ENCODE results near the gene ATE1. TPM values are rescaled to one million over a fixed set of nuclear protein-coding genes. Genes with fewer than 3 reads are reported as not detected.

ATE1 gene
- total RNA-seq, 1 donor from 2014 or later, result 22.6 TPM

- DNase-seq (ENCODE audit: low read depth), result no peak
- TF ChIP-seq EZH2 (IDR thresholded peaks at IDR 0.05; ENCODE audit: insufficient read depth, low read length), result no peak
- no peak for TF ChIP-seq CTCF (IDR thresholded peaks at IDR 0.05; ENCODE audit: insufficient read depth, low read depth, low read length)
- H3K27me3 Mint-ChIP-seq (ENCODE audit: low read depth, unreplicated experiment), result no peaks in the 10 kb centered on the region
- Histone ChIP-seq H3K36me3 (ENCODE audit: insufficient read depth, low read length) (no peaks in the 10 kb centered on the region), H2AFZ (ENCODE audit: low read depth, low read length) (no peak overlapping the region), H3K79me2 (ENCODE audit: insufficient read depth, low read length) (no peaks in the 10 kb centered on the region), H3K4me1 (ENCODE audit: insufficient read depth, low read length) (peaks cover 3% of the 10 kb centered on the region), H3K27me3 (ENCODE audit: insufficient read depth, low read length) (no peaks in the 10 kb centered on the region), H3K9me3 (ENCODE audit: insufficient read depth, low read depth, low read length) (no peaks in the 10 kb centered on the region), H3K4me3 (ENCODE audit: insufficient read depth, low read depth, low read length) (no peak overlapping the region), H3K27ac (ENCODE audit: low read depth, low read length) (no peak overlapping the region), H3K9ac (ENCODE audit: low read length) (no peak overlapping the region), H3K4me2 (ENCODE audit: low read length) (no peak overlapping the region), H4K20me1 (ENCODE audit: insufficient read depth, low read length) (peaks cover 4% of the 10 kb centered on the region)
- H3K9me3 Mint-ChIP-seq (ENCODE audit: unreplicated experiment), result no peaks in the 10 kb centered on the region
- H3K27ac Mint-ChIP-seq (ENCODE audit: unreplicated experiment), result no peak overlapping the region
- no peaks in the 10 kb centered on the region for H3K4me1 Mint-ChIP-seq (ENCODE audit: low read depth, unreplicated experiment)
- H3K4me3 Mint-ChIP-seq (ENCODE audit: unreplicated experiment), result no peak overlapping the region
- H3K36me3 Mint-ChIP-seq (ENCODE audit: low read depth, unreplicated experiment), result peaks cover 2% of the 10 kb centered on the region
- no peak for FAIRE-seq
These were observed 114.0 kb downstream of the ATE1 start for GRCh38 chr10:121813857-121814256.

GRCh38 chr10:121813211-121813815, 114.5 kb downstream of the ATE1 start:
- FAIRE-seq (no peak), DNase-seq (ENCODE audit: low read depth) (no peak)
- no peaks in the 10 kb centered on the region for H3K36me3 ChIP-seq (ENCODE audit: insufficient read depth, low read length)
- H3K4me3 ChIP-seq (ENCODE audit: insufficient read depth, low read depth, low read length), result no peak overlapping the region
- TF ChIP-seq EZH2 (IDR thresholded peaks at IDR 0.05; ENCODE audit: insufficient read depth, low read length) (no peak), CTCF (IDR thresholded peaks at IDR 0.05; ENCODE audit: insufficient read depth, low read depth, low read length) (no peak)
- Mint-ChIP-seq H3K4me1 (ENCODE audit: low read depth, unreplicated experiment) (no peaks in the 10 kb centered on the region), H3K27ac (ENCODE audit: unreplicated experiment) (no peak overlapping the region), H3K27me3 (ENCODE audit: low read depth, unreplicated experiment) (no peaks in the 10 kb centered on the region), H3K4me3 (ENCODE audit: unreplicated experiment) (no peak overlapping the region), H3K9me3 (ENCODE audit: unreplicated experiment) (no peaks in the 10 kb centered on the region), H3K36me3 (ENCODE audit: low read depth, unreplicated experiment) (peaks cover 2% of the 10 kb centered on the region)
- no peak overlapping the region for H3K4me2 ChIP-seq (ENCODE audit: low read length)
- peaks cover 4% of the 10 kb centered on the region for H4K20me1 ChIP-seq (ENCODE audit: insufficient read depth, low read length)
- no peaks in the 10 kb centered on the region for H3K79me2 ChIP-seq (ENCODE audit: insufficient read depth, low read length)
- no peak overlapping the region for H3K9ac ChIP-seq (ENCODE audit: low read length)
- no peaks in the 10 kb centered on the region for H3K9me3 ChIP-seq (ENCODE audit: insufficient read depth, low read depth, low read length)
- no peak overlapping the region for H2AFZ ChIP-seq (ENCODE audit: low read depth, low read length)
- H3K27me3 ChIP-seq (ENCODE audit: insufficient read depth, low read length), result no peaks in the 10 kb centered on the region
- peaks cover 3% of the 10 kb centered on the region for H3K4me1 ChIP-seq (ENCODE audit: insufficient read depth, low read length)
- H3K27ac ChIP-seq (ENCODE audit: low read depth, low read length), result no peak overlapping the region

- Mint-ChIP-seq H3K4me1 (ENCODE audit: low read depth, unreplicated experiment) (no peaks in the 10 kb centered on the region), H3K4me3 (ENCODE audit: unreplicated experiment) (no peak overlapping the region), H3K27ac (ENCODE audit: unreplicated experiment) (no peak overlapping the region), H3K9me3 (ENCODE audit: unreplicated experiment) (no peaks in the 10 kb centered on the region), H3K36me3 (ENCODE audit: low read depth, unreplicated experiment) (peaks cover 2% of the 10 kb centered on the region), H3K27me3 (ENCODE audit: low read depth, unreplicated experiment) (no peaks in the 10 kb centered on the region)
- H4K20me1 ChIP-seq (ENCODE audit: insufficient read depth, low read length), result peaks cover 4% of the 10 kb centered on the region
- H3K4me1 ChIP-seq (ENCODE audit: insufficient read depth, low read length), result peaks cover 3% of the 10 kb centered on the region
- no peak overlapping the region for H2AFZ ChIP-seq (ENCODE audit: low read depth, low read length)
- H3K79me2 ChIP-seq (ENCODE audit: insufficient read depth, low read length), result no peaks in the 10 kb centered on the region
- no peak for FAIRE-seq
- no peak overlapping the region for H3K27ac ChIP-seq (ENCODE audit: low read depth, low read length)
- H3K4me3 ChIP-seq (ENCODE audit: insufficient read depth, low read depth, low read length), result no peak overlapping the region
- no peaks in the 10 kb centered on the region for H3K27me3 ChIP-seq (ENCODE audit: insufficient read depth, low read length)
- H3K9me3 ChIP-seq (ENCODE audit: insufficient read depth, low read depth, low read length), result no peaks in the 10 kb centered on the region
- no peak overlapping the region for H3K4me2 ChIP-seq (ENCODE audit: low read length)
- no peak for DNase-seq (ENCODE audit: low read depth)
- TF ChIP-seq EZH2 (IDR thresholded peaks at IDR 0.05; ENCODE audit: insufficient read depth, low read length), result no peak
- no peak for TF ChIP-seq CTCF (IDR thresholded peaks at IDR 0.05; ENCODE audit: insufficient read depth, low read depth, low read length)
- no peak overlapping the region for H3K9ac ChIP-seq (ENCODE audit: low read length)
- no peaks in the 10 kb centered on the region for H3K36me3 ChIP-seq (ENCODE audit: insufficient read depth, low read length)
These were observed 115.8 kb downstream of the ATE1 start for GRCh38 chr10:121812031-121812430.
